HTERT RPE-1 (cell line): ENCODE results near the gene TSPYL4.

Experiments used
- in situ Hi-C: fragments of 300-500 bp; cut with MboI; formaldehyde crosslinking; loops from 4 replicates; pipeline ENCODE4 v1.14.3; 2020; ENCODE audit warnings: low sequenced_read_pairs

Gene TSPYL4

DNA sequence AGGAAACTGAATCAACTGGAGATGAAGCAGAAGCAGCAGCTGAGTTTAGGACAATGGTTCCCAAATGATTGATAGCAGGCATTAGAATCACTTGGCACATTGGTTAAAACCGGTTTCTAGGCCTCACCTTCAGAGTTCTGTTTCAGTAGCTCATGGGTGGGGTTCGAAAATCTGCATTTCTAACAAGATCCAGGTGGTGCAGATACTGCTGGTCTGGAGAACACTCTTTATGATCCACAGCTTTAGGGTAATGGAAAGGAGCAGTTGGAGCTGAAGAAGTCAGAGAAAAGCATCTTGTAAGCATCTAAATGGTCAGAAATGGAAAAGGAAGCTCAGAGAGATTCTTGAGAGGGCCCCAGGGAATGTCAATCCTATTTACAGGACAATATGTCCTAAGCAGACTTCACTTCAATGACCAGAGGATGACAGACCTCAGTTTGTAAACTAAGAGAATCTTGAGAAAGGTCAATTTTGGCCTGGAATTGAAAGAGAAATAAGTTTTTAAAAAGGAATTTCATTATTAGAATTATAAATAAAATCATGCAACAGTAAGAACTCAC, 17.4 kb upstream of the TSPYL4 start:
- in situ Hi-C loops, result no loop called here

DNA sequence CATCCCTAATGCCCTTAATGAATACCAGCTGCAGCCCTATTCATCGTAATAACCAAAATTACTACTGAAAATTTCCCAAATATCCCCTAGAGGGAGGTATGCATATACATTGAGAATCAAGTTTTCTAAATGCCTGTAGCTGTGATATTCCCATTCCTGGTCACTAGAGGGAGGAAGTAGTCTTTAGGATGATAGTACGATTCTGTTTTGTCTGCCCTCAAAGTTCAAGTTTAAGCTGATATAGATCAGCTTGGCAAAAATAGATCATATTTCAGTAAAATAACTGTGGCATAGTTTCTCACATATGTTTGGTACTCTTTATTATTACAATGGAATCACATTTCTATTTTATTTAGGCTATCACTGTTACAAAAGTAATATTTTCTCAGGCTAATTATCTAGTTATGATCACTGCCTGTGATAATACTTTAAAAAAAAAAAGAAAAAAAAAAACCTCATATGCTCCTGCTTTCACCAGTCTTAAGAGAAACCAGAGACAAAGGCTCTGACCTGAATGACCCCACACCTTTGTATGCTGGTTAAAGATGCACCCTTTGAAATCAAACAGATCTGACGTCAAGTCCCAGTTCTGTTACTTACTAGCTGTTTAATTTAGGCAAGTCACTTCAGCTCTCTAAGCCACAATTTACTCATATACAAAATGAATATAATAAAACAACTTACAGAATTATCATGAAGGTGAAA, 14.9 kb upstream of the TSPYL4 start:
- in situ Hi-C loops, result no loop called here

DNA sequence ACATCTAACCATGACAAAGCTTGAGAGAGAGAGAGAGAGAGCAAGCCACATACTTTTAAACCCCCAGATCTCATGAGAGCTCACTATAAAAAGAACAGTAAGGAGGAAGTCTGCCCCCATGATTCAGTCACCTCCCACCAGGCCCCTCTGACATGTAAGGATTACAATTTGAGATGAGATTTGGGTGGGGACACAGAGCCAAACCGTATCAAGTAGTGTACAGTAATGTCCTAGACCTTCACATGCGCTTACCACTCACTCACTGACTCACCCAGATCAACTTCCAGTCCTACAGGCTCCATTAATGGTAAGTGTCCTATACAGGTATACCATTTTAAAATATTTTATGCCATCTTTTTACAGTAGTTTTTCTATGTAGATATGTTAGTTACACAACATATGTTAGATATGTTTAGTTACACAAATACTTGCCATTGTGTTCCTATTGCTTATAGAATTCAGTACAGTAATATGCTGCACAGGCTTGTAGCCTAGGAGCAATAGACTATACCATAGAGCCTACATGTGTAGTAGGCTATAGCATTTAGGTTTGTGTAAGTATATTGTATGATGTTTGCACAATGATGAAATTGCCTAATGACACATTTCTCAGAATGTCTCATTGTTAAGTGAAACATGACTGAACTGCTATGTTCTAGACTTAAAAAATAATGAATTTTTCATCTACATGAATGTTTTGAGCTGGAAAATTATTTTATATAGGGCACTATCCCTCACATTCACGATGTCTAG, 14.1 kb upstream of the TSPYL4 start:
- in situ Hi-C loops, result no loop called here

DNA sequence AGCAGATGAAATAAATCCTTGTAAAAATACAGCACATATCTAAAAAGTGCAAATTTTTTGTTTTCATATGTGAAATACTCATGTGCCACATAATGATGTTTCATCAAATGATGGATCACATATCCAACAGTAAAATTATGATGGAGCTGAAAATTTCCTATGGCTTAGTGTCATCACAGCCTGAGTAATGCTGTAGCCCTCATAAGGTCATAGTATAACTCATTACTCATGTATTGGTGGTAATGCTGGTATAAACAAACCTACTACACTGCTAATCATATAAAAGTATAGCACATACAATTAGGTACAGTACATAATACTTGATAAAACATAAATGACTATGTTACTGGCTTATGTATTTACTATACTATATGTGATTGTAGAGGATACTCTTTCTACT, 12.9 kb upstream of the TSPYL4 start:
- in situ Hi-C loops, result no loop called here

DNA sequence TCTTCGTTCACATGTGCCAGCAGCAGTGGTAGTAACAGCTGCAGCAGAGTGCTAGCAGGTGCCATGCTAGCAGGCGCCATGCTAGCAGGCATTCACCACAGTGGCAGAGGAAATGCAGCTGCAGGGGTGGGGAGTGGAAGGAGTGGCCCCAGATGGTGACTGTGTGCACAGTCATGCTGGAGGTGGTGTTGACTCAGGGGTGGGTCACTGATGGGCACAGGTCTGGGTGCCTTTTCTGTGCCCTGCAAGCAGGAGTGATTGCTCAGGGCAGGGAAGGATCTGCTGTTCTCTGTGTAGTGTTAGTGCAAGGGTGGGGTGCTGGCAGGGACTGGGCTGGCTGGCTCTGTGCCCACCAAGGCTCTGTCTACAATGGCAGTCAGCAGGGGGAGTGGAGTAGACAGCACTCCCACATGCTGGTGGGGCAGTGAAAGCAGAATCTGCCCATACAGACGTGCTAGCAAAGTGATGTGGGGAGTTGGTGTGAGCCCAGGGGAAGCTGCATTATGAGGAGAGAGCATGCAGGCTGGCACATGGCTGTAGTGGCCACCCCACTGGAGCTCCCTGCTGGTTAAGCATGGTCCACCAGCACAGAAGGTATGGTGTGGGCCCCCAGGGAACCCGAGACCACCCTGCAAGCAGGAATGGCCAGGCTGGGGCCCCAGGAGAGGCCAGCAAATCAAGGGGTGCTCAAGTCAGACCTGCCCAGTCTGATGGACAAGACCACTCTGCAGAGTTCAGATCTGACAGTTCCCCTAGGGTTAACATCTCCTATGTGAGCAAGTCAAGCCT, 11.4 kb upstream of the TSPYL4 start:
- in situ Hi-C loops, result no loop called here

DNA sequence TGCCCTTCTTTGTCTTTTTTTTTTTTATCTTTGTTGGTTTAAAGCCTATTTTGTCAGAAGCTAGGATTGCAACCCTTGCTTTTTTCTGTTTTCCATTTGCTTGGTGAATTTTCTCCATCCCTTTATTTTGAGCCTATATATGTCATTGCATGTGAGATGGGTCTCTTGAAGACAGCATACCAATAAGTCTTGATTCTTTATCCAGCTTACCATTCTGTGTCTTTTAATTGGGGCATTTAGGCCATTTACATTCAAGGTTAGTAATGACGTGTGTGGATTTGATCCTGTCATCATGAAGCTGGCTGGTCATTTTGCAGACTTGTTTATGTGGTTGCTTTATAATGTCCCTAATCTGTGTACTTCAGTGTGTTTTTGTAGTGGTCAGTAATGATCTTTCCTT, 9.5 kb upstream of the TSPYL4 start:
- in situ Hi-C loops, result no loop called here

DNA sequence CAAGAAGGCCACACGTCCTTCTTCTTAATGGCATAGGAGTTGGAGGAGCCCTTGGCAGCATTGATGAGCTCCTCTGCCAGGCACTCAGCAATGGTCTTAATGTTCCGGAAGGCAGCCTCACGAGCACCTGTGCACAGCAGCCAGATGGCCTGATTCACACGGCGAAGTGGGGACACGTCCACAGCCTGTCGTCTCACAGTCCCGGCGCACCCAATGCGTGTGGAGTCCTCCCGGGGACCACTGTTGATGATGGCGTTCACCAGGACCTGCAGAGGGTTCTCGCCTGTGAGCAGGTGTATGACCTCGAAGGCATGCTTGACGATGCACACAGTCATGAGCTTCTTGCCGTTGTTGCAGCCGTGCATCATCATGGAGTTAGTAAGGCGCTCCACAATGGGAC, 4.6 kb upstream of the TSPYL4 start:
- in situ Hi-C loops, result no loop called here

DNA sequence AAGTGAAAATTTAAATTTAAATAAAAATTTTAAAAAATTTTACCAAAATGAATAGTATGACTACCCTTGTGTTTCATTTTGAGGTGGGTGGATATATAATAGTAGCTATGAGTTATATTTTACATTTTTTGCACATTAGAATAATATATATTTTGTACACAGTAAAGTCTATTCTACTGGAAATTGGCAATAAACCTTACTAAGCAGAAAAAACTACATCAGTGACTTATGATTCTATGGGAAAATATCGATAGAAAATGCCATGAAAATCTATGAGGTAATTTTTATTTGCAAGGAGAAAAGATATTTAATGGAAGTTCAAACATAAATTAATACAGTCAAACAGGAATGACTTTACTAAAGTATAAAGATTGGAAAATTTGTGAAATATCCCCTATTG, 2.8 kb upstream of the TSPYL4 start:
- in situ Hi-C loops, result no loop called here

DNA sequence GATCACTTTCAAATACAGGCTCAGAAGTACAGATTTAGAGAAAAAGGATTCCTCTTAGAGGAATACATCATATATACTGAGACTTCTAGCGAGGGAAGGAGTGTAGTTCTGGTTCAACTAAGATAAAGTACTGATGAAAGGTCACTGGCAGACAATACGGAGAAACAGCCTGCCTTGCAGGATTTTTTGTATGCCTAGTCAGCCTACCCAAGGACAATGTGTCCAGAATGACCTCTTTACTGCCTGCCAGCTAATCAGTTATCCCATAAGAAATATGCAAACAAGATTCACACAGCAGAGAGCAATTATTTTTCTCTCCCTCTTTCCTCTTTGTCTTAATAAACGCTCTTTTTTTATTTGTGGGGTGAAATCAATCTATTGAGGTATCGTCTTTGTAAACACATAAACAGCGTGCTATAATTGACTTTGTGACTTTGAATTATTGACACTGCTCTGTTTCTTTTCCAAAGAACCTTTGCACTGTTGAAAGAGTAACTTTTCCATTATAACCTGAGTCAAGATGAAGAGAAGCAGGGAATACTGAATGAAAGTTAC, 1.4 kb upstream of the TSPYL4 start:
- in situ Hi-C loops, result no loop called here

DNA sequence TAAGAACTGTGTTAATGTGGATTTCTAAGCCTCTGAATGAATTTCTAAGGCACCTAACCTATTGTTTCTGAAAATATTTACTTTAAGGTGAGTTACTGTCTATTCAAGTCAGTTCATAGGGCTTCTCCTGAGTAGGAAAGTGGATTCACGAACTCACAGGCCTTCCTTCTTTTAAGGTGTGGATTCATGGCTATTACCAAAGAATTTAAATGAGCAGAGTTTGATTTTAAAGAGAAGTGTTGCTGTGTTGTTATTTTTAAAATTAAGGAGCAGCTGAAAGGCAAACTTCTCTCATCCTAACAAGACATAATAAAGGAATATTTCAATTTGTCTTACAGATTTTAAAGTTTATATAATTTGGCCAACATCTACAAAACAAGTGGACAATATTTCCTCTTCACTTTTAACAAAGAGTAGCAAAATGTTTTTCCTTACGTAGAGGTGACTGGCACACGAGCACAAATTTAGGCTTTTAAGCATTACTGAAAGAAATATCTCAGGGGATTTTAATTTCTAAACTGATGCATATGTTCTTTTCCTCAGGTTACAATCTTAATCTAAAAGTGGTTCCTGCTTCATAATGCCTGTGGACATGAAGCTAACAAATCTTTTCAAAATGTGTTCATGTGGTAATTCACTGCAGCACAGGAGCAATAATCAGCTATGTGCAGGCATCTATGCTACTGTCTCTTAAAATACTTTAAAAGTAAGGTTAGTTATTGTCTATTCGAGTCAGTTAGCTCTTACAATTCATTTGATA, 602 bp upstream of the TSPYL4 start:
- in situ Hi-C loops, result no loop called here

DNA sequence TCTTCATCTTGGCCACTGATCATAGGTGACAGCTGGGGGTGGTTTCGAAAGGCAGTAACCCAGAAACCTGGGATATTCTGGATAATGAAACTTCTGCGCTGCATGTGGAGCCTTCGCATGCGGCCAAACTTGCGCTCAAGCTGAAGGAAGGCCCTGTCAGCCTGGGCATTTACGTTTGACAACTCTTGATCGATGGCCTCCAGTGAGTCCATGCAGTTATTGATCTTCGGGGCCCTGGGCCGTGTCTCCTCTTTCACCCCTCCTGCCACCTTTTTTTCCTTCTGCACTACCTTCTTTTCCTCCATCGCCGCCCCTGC, 729 bp downstream of the TSPYL4 start:
- in situ Hi-C loops, result no loop called here

DNA sequence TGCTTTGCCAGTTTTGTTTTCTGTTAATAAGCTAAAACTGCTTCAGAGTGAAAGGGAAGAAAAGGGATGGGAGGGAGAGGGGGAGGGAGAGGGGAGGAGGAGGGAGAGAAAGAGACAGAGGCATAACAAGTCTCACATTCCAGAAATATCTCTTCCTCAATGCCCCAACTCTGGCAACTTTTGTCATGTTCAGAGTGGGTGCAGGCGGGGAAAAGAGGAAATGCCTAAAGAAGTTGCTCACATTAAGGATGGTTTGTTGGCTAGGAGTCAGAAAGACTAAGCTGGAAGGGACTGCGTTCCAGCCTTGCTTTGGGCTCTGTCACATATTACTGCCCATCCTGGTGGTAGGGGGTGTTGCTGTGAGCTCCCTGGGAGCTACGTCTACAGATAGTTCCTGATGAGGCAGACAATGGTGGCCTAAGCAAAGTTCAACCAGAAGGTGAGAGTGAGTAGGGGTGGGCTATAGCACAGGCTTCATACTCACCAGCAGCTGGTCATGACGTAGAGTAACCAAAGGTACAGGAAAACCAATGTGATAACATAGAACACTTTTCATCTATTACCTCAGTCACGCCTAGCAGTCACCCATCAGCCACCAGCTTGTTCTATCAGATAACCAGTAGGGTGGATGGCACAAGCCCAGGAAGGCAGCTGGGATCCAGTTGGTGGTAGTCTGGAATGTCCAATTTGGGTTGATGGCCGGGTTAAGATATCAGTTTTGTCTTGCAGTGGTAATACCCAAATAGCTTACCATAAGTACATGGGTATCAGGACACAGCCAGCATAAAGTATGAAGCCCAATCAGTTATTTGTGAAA, 2.1 kb downstream of the TSPYL4 start:
- in situ Hi-C loops, result no loop called here

DNA sequence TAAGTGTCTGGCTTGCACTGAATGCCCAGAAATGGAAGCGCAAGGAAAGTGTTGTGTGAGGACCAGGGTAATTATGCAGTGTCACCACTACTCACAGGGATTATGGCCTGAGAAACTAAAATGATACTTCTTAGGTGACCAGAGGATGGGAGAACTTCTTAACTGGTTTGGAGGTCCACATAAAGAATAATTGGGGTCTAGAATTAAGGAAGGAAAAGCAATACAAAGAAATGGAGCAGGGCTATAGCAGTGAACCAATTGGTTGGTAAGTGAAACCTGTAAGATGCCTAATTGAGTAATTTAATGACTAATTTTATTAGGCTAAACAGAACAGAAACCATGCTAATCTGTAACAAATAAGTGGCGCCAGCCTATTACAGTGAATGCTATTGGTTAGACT, 5.3 kb downstream of the TSPYL4 start:
- in situ Hi-C loops, result no loop called here

DNA sequence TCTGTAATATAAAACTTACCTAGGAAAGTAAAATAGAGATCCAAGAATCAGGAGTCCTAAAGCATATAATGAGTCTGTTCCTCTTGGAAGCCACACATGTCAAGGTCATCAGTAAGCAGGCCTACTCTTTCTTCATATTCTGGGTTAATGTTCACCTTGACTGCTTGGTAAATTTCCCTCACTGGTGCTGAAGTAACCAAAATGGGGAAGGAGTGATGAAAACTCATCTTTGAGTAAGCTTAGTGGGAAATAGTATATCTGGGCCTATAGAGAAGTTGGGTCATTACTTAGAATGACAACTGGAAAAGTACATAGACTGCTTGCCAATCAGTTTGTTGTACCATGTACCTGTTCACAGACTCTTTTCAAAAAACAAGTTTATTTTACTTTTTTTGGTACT, 6.6 kb downstream of the TSPYL4 start:
- in situ Hi-C loops, result no loop called here

DNA sequence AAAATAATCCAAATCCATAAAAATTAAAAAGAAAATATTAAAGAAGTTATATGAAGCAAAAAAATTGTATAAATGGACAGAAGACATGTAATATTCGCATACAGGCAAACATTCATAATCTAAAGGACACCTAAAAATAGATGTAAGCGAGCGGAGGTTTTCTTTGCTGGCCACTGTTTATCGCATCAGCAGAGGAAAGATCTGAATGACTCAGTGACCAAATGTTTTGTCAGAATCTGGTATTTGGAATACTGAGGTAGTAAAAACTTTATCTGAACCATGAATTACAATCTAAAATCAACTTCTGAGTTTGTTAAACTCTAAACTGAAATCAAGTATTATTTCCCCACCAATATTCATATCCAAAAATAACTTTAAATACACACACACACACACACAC, 7.8 kb downstream of the TSPYL4 start:
- in situ Hi-C loops, result no loop called here

DNA sequence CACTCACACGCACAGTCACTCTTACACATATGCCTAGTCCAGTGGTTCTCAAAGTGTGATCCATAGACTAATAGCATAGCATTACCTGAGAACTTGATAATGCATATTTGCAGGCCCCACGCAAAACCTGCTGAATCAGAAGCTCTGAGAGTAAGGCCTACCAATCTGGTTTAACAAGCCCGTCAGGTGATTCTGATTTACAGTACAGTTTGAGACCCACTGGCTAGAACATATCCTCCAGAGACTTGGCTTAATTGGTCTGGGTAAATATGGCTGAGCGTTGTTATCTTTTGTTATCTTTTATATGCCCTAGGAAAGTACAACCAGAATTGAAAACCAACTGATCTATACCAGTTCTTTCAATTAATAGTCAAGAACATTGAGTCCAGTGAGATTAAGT, 9.6 kb downstream of the TSPYL4 start:
- in situ Hi-C loops, result no loop called here

DNA sequence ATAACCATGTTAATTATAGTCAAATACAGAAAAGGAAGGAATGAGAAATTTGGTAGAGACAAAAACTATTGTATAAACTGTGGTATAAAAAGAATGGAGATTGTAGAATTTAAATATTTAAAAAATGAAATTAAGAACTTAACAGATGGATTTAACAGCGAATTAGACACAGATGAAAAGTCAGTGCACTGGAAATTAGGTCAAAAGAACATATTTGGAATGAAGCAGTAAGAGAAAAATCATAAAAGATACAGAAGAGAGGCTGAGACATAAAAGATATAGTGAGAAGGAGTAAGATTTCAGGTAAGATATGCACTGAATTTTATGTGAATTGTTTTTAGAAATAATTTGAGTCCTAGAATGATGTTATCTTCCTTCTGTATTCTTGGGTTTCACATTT, 14.0 kb downstream of the TSPYL4 start:
- in situ Hi-C loops, result no loop called here

DNA sequence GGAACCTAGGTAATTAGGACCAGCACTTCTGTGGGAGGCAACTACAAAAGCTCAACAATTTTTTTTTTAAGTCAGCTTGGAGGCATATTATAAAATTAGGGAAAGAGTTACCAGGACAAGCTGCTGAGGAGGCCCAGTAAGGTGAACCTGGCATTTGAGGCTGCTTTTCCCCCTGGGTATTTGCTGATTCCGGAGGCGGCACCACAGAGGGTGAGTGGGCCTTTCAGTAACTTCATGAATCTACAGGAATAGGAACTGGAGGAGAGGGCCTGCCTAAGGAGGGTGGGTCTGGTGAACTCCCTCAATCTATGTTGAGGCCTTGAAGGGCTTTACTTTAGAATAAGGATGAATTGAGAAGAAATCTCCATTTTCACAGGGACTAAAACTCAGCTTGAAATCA, 14.6 kb downstream of the TSPYL4 start:
- in situ Hi-C loops, result no loop called here

DNA sequence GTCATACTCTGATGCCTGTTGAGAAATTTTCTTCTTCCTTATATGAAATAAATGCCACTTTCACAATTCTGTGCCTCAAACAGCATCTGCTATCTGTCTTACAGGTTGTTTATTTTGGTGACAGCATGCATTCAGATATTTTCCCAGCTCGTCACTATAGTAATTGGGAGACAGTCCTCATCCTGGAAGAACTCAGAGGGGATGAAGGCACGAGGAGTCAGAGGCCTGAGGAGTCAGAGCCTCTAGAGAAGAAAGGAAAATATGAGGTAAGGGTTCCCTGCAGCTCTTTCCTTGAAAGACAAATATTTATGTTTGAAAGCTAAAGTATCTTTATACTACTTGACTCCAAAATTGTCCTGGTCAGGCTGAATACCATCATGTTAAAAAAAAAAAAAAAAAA, 15.8 kb downstream of the TSPYL4 start:
- in situ Hi-C loops, result no loop called here

DNA sequence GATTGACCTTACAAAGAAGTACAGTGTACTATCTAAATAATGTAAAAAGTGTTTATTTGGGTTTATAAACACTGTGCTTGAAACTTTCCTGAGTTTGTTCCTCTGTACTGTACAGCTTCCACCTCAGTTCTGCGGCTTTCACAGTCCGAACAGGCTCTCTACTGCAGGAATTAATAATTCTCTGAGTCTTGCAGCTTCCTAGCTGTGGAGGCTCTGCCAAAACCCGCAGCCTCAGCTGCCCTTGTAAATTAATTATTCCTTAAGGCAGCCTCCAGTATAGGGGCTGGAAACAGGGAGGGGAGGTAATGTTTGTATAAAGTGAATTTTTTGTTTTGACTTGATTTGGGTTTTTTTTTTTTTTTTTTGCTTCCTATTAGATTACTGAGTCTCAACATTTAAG, 19.2 kb downstream of the TSPYL4 start:
- in situ Hi-C loops, result no loop called here
